ENCODE results near the gene GNAI2. TPM values are rescaled to one million over a fixed set of nuclear protein-coding genes. Genes with fewer than 3 reads are reported as not detected.

Gene GNAI2
- total RNA-seq, 1 donor from 2014 or later = 281 TPM

DNA sequence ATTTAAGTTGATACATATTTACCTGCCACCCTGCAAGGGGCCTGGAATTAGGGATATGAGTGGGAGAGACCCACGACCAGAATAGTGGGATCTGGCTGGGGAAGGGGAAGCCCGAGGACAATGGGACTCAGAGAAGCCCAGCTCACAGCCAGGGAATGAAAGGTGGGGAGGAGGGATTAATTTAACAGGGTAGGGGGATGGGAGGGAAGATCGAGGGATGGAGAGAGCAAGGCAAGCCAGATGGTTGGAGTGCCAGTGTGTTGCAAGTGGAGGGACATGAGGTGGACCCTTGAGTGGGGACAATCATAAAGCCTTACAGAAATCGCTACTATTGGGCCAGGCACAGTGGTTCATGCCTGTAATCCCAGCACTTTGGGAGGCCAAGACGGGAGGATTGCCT, 4.4 kb upstream of the GNAI2 start:
- Mint-ChIP-seq H3K27me3 (no peaks in the 10 kb centered on the region), H3K9me3 (no peaks in the 10 kb centered on the region), H3K27ac (no peak overlapping the region), H3K36me3 (ENCODE audit: low read depth) (peaks cover 4% of the 10 kb centered on the region), H3K4me1 (peaks cover 54% of the 10 kb centered on the region), H3K4me3 (no peak overlapping the region)
- intact Hi-C loops (cut with micrococcal nuclease) = loop anchor here (10.0 kb wide), 1 partner anchor 427 kb away; the partner anchor contains the start of gene INKA1
- ChIA-PET POLR2A (interaction anchor here (6.3 kb wide), 1 partner anchor 11 kb away, joined by 66 read pairs; no protein-coding TSS in a partner anchor), CTCF (interaction anchor here (7.3 to 8.1 kb wide), 2 partner anchors 9 to 17 kb away, joined by 76 to 104 read pairs; partner anchors contain the start of gene GNAI2)
- ATAC-seq (ENCODE audit: low read depth) = no peak
- no peak for TF ChIP-seq CTCF (IDR thresholded peaks at IDR 0.05)
- DNase-seq = no peak

GRCh38 chr3:50232303-50232702, 3.7 kb upstream of the GNAI2 start:
- intact Hi-C loops (cut with micrococcal nuclease) = loop anchor here (10.0 kb wide), 1 partner anchor 428 kb away; the partner anchor contains the start of gene INKA1
- no peaks in the 10 kb centered on the region for H3K27me3 Mint-ChIP-seq
- H3K4me1 Mint-ChIP-seq = peaks cover 53% of the 10 kb centered on the region
- no peak for ATAC-seq (ENCODE audit: low read depth)
- H3K36me3 Mint-ChIP-seq (ENCODE audit: low read depth) = peaks cover 11% of the 10 kb centered on the region
- H3K27ac Mint-ChIP-seq = no peak overlapping the region
- no peak for DNase-seq
- H3K4me3 Mint-ChIP-seq = no peak overlapping the region
- POLR2A ChIA-PET = no interaction called here
- H3K9me3 Mint-ChIP-seq = no peaks in the 10 kb centered on the region
- CTCF ChIA-PET = interaction anchor here (8.1 kb wide), 1 partner anchor 16 kb away, joined by 104 read pairs; no protein-coding TSS in a partner anchor
- TF ChIP-seq CTCF (IDR thresholded peaks at IDR 0.05) = no peak

- no peak for ATAC-seq (ENCODE audit: low read depth)
- Mint-ChIP-seq H3K36me3 (ENCODE audit: low read depth) (peaks cover 18% of the 10 kb centered on the region), H3K27me3 (no peaks in the 10 kb centered on the region), H3K4me3 (no peak overlapping the region), H3K9me3 (no peaks in the 10 kb centered on the region), H3K27ac (no peak overlapping the region), H3K4me1 (peaks cover 52% of the 10 kb centered on the region)
- CTCF ChIA-PET = interaction anchor here (8.1 kb wide), 1 partner anchor 15 kb away, joined by 104 read pairs; no protein-coding TSS in a partner anchor
- DNase-seq = no peak
- POLR2A ChIA-PET = interaction anchor here (0.6 kb wide), 1 partner anchor 20 kb away, joined by 7 read pairs; no protein-coding TSS in a partner anchor
- TF ChIP-seq CTCF (IDR thresholded peaks at IDR 0.05) = no peak
- intact Hi-C loops (cut with micrococcal nuclease) = loop anchor here (10.0 kb wide), 1 partner anchor 428 kb away; the partner anchor contains the start of gene INKA1
Observed at GRCh38 chr3:50233176-50233575, 2.8 kb upstream of the GNAI2 start.

DNA sequence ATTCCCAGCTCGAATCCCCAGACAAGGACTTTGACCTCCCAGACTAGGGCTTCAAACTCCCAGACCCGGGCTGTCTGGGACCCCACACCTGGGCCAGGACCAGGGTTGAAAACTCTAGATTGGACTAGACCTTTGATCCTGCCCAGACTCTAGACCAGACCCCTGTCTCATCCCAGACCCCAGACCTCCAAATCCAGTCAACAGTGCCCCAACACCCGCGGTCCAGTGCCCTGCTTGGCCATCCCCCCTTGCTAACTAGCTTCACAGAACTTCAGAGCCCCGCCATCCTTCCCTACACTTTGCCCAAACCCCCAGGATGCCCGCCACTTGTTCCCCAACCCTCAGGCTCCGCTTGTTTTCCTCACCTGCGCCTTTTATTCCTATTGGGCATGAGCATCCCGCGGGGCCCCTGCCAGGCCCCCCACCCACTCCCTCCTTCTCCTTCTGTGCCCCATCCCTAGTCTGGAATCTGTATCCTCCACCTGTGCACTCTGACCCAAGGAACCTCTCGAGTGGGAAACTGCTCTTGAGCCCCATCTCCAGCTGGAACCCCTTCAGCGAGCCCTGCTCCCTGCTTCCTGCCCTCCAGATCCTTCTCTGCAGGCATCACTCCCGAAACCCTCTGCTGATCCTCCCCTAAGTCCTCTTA, 604 bp downstream of the GNAI2 start:
- CTCF ChIA-PET = interaction anchor here (3.4 to 10.5 kb wide), 2 partner anchors 9 to 10 kb away, joined by 19 to 76 read pairs; no protein-coding TSS in a partner anchor
- no peak for DNase-seq
- Mint-ChIP-seq H3K36me3 (ENCODE audit: low read depth) (peaks cover 41% of the 10 kb centered on the region), H3K9me3 (no peaks in the 10 kb centered on the region), H3K27me3 (no peaks in the 10 kb centered on the region), H3K4me1 (peaks cover 58% of the 10 kb centered on the region), H3K27ac (peak overlapping the region; percentile 91), H3K4me3 (peak overlapping the region; percentile 95)
- POLR2A ChIA-PET = interaction anchor here (0.5 to 5.6 kb wide), 13 partner anchors 9 to 1763 kb away, joined by 3 to 47 read pairs (median 4); partner anchors contain the start of genes HEMK1, HYAL2, HYAL3 and IFRD2
- intact Hi-C loops (cut with micrococcal nuclease) = loop anchor here (2.0 to 10.0 kb wide), 3 partner anchors 92 to 896 kb away; partner anchors contain the start of genes INKA1, TUSC2 and USP4
- no peak for TF ChIP-seq CTCF (IDR thresholded peaks at IDR 0.05)
- no peak for ATAC-seq (ENCODE audit: low read depth)

DNA sequence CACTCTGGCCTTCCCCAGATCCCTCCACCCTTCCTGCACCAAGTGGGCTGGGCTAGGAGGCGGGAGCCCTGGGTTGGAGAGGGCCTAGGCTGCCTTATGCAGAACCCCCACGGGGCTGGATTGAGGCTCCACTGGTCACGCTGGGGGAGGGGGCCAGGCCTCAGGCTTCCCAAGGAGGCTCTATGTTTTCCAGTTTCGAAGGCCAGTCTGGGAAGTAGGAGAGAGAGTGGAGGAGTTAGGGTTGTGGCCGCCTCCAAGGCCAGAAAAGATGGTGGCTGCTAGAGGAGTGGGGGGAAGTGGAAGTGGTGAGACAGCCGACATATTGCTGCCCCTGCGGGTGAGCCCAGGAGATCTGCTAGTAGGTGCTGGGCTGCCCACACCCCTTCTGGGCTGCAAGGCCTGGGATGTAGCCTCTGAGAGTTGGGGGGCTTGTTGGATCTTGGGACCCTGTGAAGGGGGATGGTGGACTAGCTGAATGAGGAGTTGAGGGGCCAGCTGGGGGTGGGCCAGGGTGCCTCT, 1.2 kb downstream of the GNAI2 start:
- no peak for ATAC-seq (ENCODE audit: low read depth)
- peak; percentile 34 for DNase-seq
- Mint-ChIP-seq H3K4me1 (peaks cover 64% of the 10 kb centered on the region), H3K9me3 (no peaks in the 10 kb centered on the region), H3K27me3 (no peaks in the 10 kb centered on the region), H3K36me3 (ENCODE audit: low read depth) (peaks cover 41% of the 10 kb centered on the region), H3K4me3 (peak overlapping the region; percentile 95), H3K27ac (peak overlapping the region; percentile 91)
- ChIA-PET CTCF (interaction anchor here (10.5 kb wide), 1 partner anchor 9 kb away, joined by 76 read pairs; no protein-coding TSS in a partner anchor), POLR2A (interaction anchor here (0.6 to 5.6 kb wide), 14 partner anchors 10 to 1764 kb away, joined by 3 to 47 read pairs (median 4); partner anchors contain the start of genes HEMK1, HYAL2, HYAL3 and IFRD2)
- TF ChIP-seq CTCF (IDR thresholded peaks at IDR 0.05) = no peak
- intact Hi-C loops (cut with micrococcal nuclease) = loop anchor here (2.0 to 10.0 kb wide), 3 partner anchors 92 to 896 kb away; partner anchors contain the start of genes INKA1, TUSC2 and USP4
